HG02885 (cell line): ENCODE measurements around the gene PSMD11.

Experiments used
- ATAC-seq: cut with Tn5 transposase; IDR thresholded peaks from one replicate; pipeline ENCODE4 v1.9.1; 2021; ENCODE audit warnings: mild to moderate bottlenecking; ENCODE audit not compliant: unreplicated experiment, poor library complexity

The PSMD11 gene

GRCh38 chr17:32488604-32489180 lies 44.4 kb downstream of the PSMD11 start:
- ATAC-seq, result no peak

- no peak for ATAC-seq
These were observed 45.2 kb downstream of the PSMD11 start for GRCh38 chr17:32489320-32490100.

- ATAC-seq, result no peak
These were observed 45.8 kb downstream of the PSMD11 start for GRCh38 chr17:32490101-32490482.

GRCh38 chr17:32491371-32492263 lies 47.3 kb downstream of the PSMD11 start:
- ATAC-seq, result no peak

GRCh38 chr17:32492264-32492589 lies 47.9 kb downstream of the PSMD11 start:
- no peak for ATAC-seq

GRCh38 chr17:32492648-32493289 lies 48.5 kb downstream of the PSMD11 start:
- ATAC-seq, result no peak

GRCh38 chr17:32493571-32493970 lies 49.3 kb downstream of the PSMD11 start:
- ATAC-seq, result no peak

GRCh38 chr17:32493976-32494513 lies 49.7 kb downstream of the PSMD11 start:
- no peak for ATAC-seq

GRCh38 chr17:32494621-32495358 lies 50.5 kb downstream of the PSMD11 start:
- ATAC-seq, result no peak

- ATAC-seq, result no peak
These were observed 51.3 kb downstream of the PSMD11 start for GRCh38 chr17:32495359-32496231.

- ATAC-seq, result no peak
These were observed 52.2 kb downstream of the PSMD11 start for GRCh38 chr17:32496395-32497073.

- ATAC-seq, result no peak
These were observed 53.3 kb downstream of the PSMD11 start for GRCh38 chr17:32497431-32498205.

GRCh38 chr17:32498391-32498790 lies 54.1 kb downstream of the PSMD11 start:
- ATAC-seq, result no peak

GRCh38 chr17:32502013-32502412 lies 57.7 kb downstream of the PSMD11 start:
- no peak for ATAC-seq

GRCh38 chr17:32502710-32503109 lies 58.4 kb downstream of the PSMD11 start:
- ATAC-seq, result no peak

GRCh38 chr17:32503251-32504165 lies 59.2 kb downstream of the PSMD11 start:
- ATAC-seq, result peak; percentile 86
